ENCODE data around the gene MYBPC3.

The MYBPC3 gene

DNA sequence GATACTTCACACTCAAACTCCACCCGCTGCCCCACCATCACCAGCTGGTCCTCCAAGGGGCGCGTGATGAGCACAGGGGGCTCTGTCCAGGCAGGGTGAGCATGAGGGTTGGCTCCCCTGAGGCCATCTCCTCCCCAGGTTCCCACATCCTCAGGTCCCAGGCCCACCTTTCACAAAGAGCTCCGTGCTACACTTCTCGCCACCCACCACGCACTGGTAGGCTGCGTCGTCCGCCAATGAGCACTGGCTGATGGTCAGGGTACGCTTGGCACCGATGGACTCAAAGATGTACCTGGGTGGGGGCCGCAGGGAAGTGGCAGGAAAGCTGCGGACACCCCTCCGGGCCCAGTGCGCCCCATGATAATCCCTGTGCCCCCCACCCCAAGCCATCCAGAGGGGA, 9.6 kb downstream of the MYBPC3 start:
- TF ChIP-seq, protein P1, sequence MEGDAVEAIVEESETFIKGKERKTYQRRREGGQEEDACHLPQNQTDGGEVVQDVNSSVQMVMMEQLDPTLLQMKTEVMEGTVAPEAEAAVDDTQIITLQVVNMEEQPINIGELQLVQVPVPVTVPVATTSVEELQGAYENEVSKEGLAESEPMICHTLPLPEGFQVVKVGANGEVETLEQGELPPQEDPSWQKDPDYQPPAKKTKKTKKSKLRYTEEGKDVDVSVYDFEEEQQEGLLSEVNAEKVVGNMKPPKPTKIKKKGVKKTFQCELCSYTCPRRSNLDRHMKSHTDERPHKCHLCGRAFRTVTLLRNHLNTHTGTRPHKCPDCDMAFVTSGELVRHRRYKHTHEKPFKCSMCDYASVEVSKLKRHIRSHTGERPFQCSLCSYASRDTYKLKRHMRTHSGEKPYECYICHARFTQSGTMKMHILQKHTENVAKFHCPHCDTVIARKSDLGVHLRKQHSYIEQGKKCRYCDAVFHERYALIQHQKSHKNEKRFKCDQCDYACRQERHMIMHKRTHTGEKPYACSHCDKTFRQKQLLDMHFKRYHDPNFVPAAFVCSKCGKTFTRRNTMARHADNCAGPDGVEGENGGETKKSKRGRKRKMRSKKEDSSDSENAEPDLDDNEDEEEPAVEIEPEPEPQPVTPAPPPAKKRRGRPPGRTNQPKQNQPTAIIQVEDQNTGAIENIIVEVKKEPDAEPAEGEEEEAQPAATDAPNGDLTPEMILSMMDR (IDR thresholded peaks at IDR 0.05; ENCODE audit: extremely low read depth, insufficient read depth, missing control alignments) = no peak
- no peak for DNase-seq (ENCODE audit: low spot score)
- in situ Hi-C loops (cut with MboI; ENCODE audit: low pct_unique_long_range_greater_than_20kb, low sequenced_read_pairs, unreplicated experiment) = no loop called here

DNA sequence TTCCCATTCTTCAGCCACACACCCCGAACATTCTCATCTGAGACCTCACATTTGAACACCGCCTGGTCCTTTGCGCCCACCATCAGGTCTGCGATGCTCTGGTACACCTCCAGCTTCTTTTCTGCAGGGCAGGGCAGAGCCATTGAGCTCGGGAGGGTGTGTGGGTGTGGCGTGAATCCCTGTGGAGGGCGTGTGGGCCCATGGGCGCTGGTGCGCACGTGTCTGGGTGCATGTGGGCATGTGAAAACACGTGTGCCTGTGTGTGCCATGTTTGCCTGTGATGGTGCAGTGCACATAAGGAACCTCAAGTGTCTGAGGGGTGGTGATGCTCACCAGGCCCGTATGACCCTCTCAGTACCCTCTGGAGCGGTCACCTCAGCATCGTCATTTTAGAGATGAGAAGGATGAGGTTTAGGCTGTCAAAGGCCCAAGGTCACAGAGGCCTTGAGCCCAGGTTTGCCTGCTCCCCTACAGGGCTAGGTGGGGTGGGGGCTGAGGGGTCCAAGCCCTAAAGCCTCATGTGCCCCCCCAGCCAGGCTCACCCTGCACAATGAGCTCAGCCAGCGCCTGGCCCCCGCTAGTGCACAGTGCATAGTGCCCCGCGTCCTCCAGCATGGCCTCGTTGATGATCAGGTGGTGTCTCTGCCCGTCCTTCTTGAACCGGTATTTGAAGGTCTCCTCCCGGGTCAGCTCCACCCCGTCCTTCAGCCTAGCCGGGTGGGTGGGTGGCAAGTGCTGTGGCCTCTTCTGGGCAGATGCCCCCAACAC, 10.3 kb downstream of the MYBPC3 start:
- in situ Hi-C loops (cut with MboI; ENCODE audit: low pct_unique_long_range_greater_than_20kb, low sequenced_read_pairs, unreplicated experiment) = no loop called here
- DNase-seq (ENCODE audit: low spot score) = no peak
- TF ChIP-seq, protein P1 (IDR thresholded peaks at IDR 0.05; ENCODE audit: extremely low read depth, insufficient read depth, missing control alignments) = no peak

DNA sequence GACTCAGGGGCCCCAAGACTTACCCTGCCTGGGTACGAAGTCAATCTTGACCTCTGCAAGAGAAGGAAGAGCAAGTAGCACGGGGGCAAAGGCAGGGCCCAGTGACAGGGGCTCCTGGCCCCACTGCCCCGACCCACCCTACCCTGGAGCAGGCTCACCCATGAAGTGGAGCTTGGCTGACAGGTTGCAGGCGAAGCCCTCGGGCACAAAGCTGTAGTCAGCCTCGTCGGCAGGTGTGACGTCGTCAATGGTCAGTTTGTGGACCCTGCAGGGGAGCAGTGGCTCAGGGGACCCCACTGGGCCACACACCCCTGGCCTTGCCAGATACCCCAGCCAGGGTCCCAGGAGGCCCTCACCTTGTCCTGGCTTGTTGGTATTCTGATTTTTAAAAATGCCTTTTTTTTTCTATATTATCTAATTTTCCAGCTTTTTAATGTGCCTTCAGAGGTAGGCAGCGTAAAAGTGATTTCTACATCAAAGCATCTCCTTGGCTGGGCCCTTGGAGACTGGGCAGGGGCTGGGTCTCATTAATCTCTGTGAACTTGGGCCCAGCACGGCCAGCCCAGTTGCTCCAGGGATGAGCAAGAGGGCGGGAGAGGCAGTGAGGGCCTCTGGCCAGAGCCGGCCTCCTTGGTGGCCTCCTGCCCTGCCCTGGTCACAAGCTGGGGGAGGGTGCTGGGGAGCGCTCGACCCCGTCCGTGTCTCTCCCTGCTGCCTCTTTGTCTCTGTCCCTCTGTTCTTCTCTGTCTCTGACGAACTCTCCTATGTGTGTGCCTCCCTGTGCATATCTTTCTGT, 11.3 kb downstream of the MYBPC3 start:
- in situ Hi-C loops (cut with MboI; ENCODE audit: low pct_unique_long_range_greater_than_20kb, low sequenced_read_pairs, unreplicated experiment) = no loop called here
- DNase-seq (ENCODE audit: low spot score) = no peak
- TF ChIP-seq, protein P1 (IDR thresholded peaks at IDR 0.05; ENCODE audit: extremely low read depth, insufficient read depth, missing control alignments) = no peak

DNA sequence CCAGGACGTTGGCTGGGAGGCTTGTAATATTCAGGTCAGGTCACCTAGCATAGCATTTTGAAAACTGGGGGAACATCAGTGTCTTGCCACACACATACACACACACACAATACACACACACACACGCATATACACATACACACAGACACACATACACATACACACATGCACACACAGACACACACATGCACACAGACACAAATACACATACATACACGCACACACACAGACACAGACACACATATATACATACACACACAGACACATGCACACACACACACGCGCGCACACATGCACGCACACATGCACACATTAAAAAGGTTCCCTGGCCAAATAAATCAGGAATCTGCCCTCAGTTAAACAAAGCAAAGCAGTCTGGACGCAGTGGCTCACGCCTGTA, 12.5 kb downstream of the MYBPC3 start:
- DNase-seq (ENCODE audit: low spot score) = no peak
- TF ChIP-seq, protein P1 (IDR thresholded peaks at IDR 0.05; ENCODE audit: extremely low read depth, insufficient read depth, missing control alignments) = no peak
- in situ Hi-C loops (cut with MboI; ENCODE audit: low pct_unique_long_range_greater_than_20kb, low sequenced_read_pairs, unreplicated experiment) = no loop called here

DNA sequence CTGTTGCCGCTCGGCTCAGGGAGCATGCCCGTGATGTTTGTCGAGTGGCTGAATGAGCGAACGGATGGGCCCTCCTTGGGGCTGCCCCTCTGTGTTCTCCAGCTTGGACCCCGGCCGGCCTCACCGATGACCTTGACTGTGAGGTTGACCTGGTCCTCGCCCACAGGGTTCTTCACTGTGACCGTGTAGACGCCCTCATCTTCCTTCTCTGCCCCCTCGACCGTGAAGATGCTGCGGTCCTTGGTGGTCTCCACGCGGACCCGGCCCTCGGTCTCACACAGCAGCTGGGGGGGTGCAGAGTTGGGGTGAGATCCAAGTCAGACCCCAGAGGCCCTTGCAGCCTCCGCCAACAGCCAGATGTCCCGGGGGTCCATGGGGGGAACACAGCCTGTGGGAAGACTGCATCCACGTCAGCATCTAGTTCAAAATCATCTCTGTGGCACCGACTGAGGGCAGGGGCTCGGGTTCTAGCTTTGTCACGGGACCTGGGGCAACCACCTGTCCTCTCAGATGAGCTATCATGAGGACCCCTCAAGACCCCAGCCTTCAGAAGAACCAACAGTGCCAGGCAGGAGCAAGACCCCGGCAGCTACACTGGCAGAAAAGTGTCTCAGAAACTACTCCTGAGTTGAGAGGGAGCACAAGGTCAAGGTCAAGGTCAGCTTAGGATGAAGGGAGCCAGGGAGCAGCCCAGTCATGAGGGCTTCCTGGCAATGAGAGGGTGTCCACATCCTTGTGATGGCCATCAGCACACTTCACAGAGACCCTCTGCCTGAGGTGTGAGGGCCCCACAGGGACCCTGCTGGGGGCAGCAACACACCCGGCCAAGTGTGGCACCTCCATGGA, 13.9 kb downstream of the MYBPC3 start:
- TF ChIP-seq, protein P1 (IDR thresholded peaks at IDR 0.05; ENCODE audit: extremely low read depth, insufficient read depth, missing control alignments) = no peak
- in situ Hi-C loops (cut with MboI; ENCODE audit: low pct_unique_long_range_greater_than_20kb, low sequenced_read_pairs, unreplicated experiment) = no loop called here
- DNase-seq (ENCODE audit: low spot score) = no peak

DNA sequence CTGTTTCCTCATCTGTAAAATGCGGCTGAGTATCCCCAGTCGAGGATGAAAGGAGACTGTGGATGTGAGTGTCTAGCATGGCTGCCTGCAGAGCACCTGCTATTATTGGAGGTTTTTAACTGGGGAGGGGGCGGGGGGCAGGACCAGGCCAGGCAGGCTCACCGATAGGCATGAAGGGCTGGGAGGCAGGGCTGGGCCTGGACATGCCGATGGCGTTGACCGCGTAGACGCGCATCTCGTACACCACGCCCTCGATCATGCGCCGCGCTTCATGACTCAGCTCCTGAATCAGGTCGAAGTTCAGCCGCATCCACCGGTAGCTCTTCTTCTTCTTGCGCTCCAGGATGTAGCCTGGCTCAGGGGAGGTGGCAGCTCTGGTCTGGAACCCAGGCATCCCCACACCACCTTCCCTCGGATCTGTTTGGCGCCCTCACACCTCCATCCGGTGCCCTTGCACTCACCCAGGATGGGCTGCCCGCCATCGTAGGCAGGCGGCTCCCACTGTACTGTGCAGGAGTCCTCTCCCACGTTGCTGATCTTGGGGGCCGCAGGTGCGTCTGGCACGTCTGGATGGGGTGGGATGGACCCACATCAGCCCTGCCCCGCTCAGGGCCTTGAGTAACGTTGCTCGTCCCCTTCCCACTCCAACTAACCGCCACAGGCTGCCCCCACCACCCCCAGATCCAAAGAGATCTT, 15.1 kb downstream of the MYBPC3 start:
- DNase-seq (ENCODE audit: low spot score) = no peak
- in situ Hi-C loops (cut with MboI; ENCODE audit: low pct_unique_long_range_greater_than_20kb, low sequenced_read_pairs, unreplicated experiment) = no loop called here
- TF ChIP-seq, protein P1 (IDR thresholded peaks at IDR 0.05; ENCODE audit: extremely low read depth, insufficient read depth, missing control alignments) = no peak
